ENCODE measurements around the gene ZNF75A.
"Not testable (repeated sequence)": the region's sequence is repeated elsewhere in the genome, so short reads cannot be mapped to it uniquely, and the experiment has no call there.

The ZNF75A gene

DNA sequence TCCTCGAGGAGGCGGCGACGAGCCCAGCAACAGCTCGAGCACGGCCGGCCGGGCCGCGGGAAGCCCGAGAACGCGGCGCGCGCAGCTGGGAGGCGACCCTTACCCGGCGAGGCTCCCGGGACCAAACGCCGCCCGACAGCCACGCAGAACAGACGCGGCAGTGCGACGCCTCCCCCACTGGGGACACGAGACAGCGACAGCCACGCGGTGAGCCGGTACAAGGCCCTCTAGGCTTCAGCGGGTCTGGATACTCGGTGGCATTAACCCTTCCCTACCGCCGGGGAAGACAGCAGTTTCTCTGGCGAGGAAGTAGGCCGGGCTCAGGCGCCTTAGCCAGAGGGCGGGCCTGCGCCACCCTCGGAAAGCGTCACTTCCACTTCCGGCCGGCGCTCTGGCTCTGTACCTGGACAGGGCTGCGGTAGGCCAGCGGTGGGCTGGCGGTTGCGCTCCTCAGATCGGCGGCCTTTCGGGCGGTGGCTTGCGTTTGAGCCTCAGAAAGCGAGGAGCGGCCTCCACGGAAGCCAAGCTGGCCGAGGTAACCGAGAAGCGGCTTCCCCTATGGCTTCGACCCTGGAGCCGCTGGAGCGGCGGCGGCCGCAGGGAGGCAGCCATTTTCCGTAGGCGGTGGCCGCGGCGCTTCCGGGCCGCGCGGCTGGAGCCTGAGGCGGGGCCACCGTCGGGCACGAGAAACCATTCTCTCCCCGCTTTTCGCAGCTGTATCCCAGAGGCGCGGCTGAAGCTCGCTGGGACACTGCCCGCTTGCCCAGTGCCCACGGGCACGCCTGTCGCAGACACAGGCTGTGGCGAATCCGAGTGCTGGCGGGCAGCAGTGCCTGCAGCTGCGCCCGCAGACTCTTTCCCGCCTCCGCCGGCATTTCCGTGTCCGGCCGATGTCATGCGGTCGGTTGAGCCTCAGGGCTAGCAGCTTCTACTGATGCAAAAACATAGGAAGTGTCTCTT, at the start of gene ZNF75A, which contains the start of gene TIGD7:
Gene ZNF75A, plus strand, starts transcription at position 389 of the 960 bp plus-strand sequence. CDS start 2,932 bp downstream, outside the sequence.
Gene TIGD7, minus strand, starts transcription at position 322 of the 960 bp plus-strand sequence. CDS start 4,816 bp downstream, outside the sequence.
- DNase-seq (ENCODE audit: low read depth): peak; percentile 67

DNA sequence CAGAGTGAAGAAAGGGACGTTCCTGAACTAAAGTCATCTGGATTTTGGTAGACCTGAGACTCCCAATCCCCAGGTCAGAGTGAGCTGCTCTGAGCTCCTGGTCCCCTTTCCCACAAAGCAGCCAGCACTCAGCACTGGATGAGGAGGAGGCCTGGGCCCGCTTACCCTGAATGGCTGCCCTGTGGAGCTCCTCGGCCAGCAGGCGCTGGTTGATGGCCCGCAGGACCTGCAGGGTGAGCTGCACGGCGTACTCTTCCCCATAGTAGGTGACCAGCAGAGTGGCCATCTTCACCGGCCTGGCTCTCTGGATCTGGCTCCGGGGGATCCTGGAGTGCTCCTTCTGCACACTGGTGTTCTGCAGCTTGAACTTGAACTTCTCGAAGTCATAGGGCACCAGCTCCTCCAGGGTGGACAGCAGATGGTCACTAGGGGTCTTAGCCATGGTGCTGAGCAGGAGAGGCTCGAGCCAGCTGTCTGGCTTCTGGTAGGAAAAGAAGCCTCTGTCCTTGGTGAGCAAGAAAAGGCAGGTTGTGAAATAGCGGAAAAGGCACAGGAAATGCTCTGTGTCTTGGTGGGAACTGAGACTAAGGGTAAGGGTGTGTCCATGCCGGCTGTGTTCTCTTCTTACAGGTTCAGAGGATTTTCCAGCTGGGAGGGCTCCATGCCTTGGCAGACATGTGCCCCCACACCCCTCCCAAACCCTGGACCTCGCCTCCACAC, 49.0 kb upstream of the ZNF75A start, which contains the start of gene MEFV:
Gene MEFV, minus strand, starts transcription at position 488 of the 720 bp plus-strand sequence. Its CDS starts 46 bp downstream, at position 442.
- no peak for DNase-seq (ENCODE audit: low read depth)

DNA sequence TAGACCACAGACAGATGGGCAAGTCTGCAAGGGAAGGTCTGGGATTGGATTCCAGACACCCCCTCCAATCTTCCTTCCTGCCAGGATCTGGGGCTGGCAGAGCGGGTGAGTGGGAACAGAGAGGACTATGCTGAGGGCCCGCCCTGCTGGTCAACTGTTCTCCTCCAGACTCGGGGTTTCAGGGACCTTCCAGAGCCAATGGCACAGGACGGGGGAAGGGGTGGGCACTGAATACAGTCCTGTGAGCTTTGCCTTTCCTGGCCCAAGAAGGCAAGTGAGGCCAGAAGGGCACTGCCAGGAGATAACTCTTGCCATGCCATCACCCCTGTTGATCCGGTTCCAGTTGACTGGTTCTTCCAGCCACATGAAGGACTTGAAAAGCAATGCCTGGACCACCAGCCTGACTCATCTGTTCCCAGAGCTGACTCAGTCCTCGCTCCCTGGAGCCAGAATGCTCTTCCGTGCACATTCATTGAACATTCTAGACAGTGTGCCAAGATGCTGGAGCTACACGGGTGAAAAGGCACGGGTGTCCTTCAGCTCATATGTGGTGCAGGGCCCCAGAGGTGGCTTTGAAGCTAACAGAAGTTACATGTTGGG, 48.3 kb upstream of the ZNF75A start:
- no peak for DNase-seq (ENCODE audit: low read depth)

DNA sequence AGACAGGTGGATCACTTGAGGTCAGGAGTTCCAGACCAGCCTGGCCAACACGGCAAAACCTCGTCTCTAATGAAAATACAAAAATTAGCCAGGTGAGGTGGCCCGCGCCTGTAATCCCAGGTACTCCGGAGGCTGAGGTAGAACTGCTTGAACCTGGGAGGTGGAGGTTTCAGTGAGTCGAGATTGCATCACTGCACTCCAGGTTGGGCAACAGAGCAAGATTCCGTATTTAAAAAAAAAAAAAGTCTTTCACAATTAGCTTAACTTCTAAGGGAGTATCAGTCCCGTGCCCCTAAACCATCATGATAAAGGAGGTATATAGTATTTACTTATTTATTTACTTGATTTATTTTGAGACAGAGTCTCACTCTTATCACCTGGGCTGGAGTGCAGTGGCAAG, 45.5 kb upstream of the ZNF75A start:
- DNase-seq (ENCODE audit: low read depth): no peak

DNA sequence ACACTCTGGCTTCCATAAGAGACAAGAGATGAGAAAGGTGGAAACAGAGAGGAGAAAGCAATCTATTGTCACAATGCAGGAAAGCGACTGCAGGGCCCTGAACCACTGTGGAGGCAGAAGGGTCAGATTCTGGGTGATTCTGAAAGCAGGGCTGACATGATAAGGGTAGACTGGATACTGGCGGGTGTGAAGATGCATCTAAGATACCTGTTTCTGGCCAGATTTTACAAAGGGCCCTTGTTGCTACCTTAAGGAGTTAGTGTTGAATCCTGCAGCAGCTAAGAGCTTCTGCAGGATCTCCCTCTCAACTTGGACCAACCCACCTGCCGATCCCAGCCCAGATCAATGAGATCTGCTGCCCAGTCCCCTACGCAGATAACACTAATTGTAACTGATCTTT, 42.8 kb upstream of the ZNF75A start:
- no peak for DNase-seq (ENCODE audit: low read depth)

DNA sequence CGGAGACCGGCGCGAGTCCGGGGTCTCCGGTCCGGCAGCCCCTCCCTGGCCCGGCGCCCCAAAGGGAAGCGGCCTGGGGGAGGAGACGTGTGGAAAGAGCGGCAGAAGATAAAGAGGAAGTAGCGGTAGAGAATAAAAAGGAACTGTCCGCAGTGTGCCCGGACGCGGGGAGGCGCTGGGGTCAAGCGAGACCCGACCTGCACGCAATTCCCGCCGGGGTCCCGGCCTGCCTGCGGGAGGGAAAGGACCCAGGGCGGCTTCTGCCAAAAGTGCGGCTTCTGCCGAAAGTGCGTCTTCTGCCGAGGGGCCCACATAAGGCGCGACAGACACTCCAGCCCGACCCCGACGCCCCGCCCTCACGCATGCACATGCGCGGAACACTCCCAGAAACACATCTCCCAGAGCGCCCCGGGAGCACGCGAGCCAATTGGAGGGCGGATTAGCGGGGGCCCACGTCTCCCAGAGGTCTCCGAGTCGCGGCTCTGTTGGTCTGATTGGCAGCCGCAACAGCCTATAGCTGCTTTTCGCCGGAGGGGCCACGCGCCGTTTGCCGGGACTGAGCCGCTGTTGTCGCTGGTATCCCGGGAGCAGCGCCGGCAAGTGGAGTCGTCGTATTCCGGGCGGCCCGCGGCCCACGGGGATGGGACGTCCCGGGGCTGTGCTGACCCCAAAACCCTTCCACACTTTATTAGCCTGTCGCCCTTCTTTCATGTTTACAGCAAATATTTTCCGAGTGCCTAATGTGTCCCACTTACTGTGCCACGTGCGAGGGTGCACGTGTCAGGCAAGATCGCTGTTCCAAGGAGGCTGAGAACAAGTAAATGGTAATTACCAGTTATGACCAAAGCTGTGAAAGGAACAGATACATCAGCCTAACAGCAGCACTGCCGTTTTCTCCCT, 40.9 kb upstream of the ZNF75A start:
- peak; percentile 93 for DNase-seq (ENCODE audit: low read depth)

DNA sequence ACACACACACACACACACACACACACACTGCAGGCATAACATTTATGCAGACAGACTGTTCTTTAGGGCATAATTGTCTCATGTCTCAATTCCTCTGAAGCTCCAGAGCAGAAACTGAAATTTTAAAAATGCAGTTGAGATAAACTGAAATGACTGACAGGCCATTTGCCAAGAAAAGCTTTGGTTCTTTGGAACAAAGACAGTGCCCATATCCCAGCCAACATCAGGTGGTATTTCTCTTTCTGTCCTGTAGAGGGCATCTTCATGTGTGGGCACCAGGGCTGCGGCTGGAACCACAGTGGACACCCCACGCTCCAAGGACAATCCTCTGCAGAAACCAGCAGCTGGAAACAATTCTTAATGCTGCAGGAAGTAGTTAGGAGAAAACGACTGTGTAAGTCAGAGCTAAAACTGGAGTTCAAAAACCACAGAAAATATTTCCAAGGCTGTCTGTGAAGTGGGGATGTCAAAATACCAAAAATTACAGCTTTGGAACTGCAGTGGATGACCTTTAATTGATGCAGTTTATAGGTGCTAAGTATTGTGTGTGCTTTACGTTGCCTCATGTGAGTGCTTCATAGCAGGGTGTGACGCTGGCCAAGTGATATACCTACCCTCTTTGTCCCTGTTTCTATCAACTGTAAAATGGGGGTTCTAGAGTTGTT, 38.3 kb upstream of the ZNF75A start:
- peak; percentile 16 for DNase-seq (ENCODE audit: low read depth)

DNA sequence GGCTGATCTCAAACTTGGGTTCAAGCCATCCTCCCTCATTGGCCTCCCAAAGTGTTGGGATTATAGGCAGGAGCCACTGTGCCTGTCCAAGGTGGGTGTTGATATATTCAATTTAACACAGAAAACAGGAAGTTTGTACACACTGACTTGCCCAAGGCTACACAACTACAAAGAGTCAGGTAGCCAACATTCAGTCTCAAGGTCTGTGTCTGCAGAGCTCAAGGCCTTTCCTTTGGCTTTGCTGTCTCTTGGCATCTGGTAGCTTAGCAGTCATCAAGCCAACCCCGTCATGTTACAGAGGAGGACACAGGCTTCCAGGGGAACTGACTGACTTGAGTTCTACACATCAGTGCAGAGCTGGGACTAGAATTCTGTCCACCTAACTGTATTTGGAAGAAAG, 37.0 kb upstream of the ZNF75A start:
- no peak for DNase-seq (ENCODE audit: low read depth)

DNA sequence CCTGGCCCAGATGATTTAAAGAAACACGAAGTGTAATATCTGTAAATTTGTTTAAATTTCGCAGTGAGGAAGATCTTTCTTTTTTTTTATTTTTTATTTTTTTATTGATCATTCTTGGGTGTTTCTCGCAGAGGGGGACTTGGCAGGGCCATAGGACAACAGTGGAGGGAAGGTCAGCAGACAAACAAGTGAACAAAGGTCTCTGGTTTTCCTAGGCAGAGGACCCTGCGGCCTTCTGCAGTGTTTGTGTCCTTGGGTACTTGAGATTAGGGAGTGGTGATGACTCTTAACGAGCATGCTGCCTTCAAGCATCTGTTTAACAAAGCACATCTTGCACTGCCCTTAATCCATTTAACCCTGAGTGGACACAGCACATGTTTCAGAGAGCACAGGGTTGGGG, 34.6 kb upstream of the ZNF75A start:
- DNase-seq (ENCODE audit: low read depth): not testable (repeated sequence)

DNA sequence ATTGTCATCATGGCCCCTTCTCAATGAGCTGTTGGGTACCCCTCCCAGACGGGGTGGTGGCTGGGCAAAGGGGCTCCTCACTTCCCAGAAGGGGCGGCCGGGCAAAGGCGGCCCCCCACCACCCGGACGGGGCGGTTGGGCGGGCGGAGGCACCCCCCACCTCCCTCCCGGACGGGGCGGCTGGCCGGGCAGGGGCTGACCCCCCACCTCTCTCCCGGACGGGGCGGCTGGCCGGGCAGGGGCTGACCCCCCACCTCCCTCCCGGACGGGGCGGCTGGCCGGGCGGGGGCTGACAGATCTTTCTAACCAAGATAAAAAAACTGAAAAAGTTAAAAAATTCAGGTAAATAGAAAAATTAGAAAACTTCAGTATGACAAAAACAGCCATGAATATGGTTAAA, 34.0 kb upstream of the ZNF75A start:
- not testable (repeated sequence) for DNase-seq (ENCODE audit: low read depth)

DNA sequence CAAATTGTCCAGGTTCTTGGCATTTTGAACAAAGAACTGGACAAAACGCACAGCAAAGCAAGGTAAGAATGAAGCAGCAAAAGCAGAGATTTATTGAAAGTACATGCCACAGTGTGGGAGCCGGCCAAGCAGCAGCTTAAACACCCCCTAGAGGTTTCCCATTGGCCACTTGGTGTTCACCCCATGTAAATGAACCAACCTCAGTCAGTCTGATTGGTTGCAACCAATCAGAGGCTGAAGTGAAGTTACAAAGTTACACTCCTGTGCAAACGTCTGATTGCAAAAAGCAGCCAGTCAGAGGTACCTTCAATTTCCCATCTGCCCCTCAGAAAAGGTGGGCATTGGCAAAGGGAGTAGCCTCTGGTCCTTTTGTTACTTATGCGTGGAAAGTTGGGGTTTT, 30.8 kb upstream of the ZNF75A start:
- no peak for DNase-seq (ENCODE audit: low read depth)

DNA sequence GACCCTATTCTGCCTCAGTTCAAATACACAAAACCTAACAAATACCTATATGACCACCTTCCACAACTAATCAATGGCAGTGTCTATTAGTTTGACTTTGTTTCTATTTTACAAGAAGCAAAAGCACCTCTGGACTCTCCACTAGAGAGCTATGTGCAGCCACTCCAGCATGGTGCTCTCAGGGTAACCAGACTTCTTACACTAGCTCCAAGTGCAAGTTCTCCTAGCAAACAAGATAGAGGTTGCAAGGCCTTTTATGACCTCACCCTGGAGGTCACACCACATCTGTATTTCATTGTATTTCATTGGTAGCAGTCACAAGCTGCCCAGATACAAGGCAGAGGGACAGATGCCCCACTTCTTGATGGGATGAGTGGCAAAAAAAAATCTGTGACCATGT, 30.4 kb upstream of the ZNF75A start:
- DNase-seq (ENCODE audit: low read depth): no peak

DNA sequence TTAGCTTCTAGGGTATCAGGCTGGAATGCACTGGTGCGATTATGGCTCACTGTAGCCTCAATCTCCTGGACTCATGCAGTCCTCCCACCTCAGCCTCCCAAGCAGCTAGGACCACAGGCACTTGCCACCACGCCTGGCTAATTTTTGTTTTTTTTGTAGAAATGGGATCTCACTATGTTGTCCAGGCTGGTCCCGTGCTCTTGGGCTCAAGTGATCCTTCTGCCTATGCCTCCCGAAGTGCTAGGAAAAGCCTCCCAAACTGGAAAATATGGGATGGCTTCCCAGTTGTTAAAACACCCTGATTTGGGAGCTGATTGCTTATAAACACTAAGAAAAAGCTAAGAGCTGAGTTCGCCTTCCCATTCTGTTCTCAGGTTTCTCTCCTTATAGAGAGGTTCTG, 28.6 kb upstream of the ZNF75A start:
- no peak for DNase-seq (ENCODE audit: low read depth)

DNA sequence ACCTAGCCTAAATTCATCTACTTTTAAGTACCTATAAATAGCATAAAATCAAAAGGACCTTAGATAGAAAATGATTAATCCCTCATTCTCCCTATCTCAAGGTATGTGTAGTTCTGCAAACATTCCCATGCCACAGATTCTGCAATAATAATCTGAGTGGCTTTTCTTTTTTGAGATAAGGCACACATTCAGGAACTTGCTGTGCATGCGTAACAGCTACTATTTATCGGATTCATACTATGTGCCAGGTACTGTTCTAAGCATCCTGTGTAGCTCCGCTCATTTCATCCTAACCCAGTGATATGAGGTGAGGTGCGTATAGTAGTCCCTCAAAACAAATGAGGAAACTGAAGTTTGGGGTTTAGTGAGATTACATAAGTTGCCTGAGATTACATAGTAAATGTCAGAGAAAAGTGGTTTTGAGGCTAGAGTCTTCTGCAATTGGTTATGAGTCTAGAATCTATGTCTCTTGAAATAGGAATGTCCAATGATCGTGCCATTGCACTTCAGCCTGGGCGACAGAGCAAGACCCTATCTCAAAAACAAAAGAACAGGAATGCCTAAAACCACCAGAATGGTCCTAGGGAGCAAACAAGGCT, 24.0 kb upstream of the ZNF75A start:
- no peak for DNase-seq (ENCODE audit: low read depth)

DNA sequence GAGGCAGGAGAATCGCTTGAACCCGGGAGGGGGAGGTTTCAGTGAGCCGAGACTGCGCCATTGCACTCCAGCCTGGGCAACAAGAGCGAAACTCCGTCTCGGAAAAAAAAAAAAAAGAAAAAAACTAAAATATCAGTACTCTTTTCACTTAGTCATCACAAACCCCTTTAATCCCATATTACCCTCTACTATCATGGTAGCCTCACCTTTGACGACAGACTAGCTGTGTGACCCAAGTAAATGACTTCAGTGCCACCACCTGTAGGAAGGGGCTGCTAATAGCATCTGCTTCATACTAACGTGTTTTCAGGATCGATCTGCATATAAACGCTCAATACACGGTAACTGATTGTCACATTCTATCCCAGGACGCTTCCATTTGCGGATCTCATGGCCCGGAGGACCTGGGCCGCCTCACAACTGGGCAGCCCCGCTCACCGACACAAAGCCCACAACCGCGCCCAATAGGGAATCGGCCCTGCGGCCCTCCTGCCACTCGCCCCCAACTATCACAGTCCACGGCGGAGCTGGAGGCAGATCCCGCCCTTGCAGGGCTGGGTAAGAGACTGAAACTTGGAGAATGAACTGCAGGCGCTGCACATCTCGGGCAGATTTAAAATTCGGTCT, 23.1 kb upstream of the ZNF75A start:
- no peak for DNase-seq (ENCODE audit: low read depth)

DNA sequence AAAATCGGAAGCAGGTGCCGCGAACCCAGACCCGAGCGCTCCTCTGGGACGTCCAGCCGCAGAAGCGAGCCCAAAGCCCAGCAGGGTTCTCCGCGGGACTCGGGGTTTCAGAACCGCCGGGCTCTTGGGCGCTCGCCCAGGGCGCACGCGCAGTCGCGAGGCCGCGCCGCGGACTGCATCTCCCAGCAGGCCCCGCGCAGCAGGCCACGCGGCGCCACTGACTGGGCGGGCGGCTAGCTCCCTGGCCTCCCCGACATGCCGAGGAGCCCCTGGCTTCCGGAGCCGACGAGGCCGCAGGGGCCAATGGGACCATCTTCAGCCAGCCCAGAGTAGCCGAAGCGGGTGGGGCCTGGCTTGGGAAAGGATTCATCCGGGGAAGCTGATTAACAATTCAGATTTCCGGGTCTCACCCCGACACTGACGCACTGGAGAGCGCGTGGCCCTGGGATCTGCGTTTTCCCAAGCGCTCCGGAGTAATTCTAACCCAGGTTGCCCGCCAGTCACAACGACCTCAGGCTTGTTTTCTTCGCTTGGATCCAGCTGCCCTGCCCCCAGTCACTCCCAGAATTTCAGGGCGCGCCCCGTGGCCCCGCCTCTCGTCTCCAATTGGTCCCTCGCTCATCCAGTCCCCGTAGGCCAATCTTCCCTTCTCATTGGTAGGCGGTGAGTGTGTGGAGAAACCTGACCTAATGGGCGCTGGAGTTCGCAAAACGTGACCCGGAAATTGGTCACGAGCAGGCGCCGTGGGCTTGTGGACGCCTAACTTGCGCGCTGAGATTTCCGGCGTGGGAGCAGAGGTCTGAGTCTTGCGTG, 22.4 kb upstream of the ZNF75A start, which contains the start of gene ZNF263:
Gene ZNF263, plus strand, starts transcription at position 762 of the 813 bp plus-strand sequence. CDS start 328 bp downstream, outside the sequence.
- DNase-seq (ENCODE audit: low read depth): peak; percentile 97

DNA sequence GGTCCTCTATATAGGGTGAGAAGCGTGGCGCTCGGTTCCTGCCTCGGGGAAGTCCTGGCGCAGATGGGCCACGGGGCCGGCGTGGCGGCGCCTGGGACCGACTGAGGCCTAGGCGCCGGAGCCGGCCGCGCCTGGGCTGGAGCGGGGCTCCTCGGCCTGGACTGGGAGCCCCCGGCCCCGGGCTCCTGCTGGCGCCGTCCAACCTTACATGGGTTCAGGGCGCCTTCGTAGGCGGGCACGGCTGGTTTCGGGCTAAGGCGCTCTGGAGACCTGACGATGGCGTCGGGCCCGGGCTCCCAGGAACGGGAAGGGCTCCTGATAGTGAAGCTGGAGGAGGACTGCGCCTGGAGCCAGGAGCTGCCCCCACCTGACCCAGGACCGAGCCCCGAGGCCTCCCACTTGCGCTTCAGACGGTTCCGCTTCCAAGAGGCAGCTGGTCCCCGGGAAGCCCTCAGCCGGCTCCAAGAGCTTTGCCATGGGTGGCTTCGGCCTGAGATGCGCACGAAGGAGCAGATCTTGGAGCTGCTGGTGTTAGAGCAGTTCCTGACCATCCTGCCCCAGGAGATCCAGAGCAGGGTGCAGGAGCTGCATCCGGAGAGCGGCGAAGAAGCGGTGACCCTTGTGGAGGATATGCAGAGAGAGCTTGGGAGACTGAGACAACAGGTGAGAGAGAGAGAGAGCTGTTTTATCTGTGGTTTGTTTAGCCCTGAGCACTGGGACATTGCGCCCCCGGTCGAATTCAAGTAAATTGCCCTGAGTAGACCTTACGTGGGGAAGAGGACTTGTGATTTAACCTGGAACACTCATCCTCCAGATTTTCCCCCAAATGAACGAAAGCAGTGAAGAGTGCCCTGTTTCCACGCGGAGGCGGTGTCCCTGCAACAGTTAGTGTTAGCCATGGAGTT, 21.5 kb upstream of the ZNF75A start:
- DNase-seq (ENCODE audit: low read depth): no peak

DNA sequence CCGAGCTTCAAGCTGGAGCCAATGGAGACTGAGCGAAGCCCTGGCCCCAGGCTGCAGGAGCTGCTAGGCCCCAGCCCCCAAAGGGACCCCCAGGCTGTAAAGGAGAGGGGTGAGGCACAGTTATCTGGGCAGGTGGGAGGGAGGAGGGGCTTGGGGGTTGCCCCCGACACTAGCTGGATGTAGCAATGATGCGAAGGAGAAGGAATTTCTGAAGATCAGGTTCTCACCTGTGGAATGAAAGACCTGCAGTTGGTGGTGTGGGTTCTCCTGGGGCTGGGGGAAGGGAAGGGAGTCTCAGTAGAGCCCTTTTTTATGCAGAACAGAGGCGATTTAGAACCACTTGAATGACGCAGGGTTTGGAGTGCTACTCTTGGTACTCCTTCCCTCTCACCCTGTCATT, 20.2 kb upstream of the ZNF75A start:
- DNase-seq (ENCODE audit: low read depth): no peak

Data from fibroblast of the conjunctiva (primary cell).